AG10803 (cell line): ENCODE data around the gene WWOX.

Experiments used
- DNase-seq: peaks from one replicate; pipeline ENCODE4 v3.0.0; 2010; ENCODE audit warnings: low read depth
- H3K4me3 ChIP-seq: 2 replicates; pipeline ENCODE4 v1.5.1; 2011; ENCODE audit warnings: mild to moderate bottlenecking, low read length, control low read depth
- TF ChIP-seq, protein P1 (sequence below): conservative IDR thresholded peaks from 2 replicates; pipeline ENCODE4 v1.5.1; 2011; ENCODE audit warnings: mild to moderate bottlenecking, low read length, control low read depth, inconsistent platforms

Gene WWOX

DNA sequence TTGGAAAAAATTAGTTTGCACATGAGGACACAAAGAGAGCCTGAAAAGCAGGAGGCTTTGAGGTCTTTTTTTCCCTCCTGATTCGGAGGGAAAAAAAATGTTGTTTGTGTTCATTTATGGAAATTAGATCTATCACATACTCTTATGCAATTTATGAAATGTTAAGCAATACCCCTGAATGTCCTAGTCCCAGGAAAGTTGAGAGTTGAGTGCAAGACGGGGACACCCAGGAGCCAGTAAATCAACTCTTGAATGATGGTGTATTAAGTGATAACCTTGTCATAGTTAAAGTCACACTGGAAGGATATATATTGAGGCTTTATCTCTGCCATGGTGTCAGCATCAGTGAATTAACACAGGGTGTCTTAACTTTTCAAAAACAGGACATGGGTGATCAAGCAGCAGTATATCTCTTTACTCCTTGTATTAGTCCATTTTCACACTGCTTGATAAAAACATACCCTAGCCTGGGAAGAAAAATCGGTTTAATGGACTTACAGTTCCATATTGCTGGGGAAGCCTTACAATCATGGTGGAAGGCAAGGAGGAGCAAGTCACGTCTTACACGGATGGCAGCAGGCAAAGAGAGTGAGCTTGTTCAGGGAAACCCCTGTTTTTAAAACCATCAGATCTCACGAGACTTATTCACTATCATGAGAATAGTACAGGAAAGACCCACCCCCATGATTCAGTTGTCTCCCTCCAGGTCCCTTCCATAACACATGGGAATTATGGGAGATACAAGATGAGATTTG lies 1032.0 kb downstream of the WWOX start:
- no peak overlapping the region for H3K4me3 ChIP-seq
- DNase-seq, result no peak
- TF ChIP-seq, protein P1, sequence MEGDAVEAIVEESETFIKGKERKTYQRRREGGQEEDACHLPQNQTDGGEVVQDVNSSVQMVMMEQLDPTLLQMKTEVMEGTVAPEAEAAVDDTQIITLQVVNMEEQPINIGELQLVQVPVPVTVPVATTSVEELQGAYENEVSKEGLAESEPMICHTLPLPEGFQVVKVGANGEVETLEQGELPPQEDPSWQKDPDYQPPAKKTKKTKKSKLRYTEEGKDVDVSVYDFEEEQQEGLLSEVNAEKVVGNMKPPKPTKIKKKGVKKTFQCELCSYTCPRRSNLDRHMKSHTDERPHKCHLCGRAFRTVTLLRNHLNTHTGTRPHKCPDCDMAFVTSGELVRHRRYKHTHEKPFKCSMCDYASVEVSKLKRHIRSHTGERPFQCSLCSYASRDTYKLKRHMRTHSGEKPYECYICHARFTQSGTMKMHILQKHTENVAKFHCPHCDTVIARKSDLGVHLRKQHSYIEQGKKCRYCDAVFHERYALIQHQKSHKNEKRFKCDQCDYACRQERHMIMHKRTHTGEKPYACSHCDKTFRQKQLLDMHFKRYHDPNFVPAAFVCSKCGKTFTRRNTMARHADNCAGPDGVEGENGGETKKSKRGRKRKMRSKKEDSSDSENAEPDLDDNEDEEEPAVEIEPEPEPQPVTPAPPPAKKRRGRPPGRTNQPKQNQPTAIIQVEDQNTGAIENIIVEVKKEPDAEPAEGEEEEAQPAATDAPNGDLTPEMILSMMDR, result no peak

DNA sequence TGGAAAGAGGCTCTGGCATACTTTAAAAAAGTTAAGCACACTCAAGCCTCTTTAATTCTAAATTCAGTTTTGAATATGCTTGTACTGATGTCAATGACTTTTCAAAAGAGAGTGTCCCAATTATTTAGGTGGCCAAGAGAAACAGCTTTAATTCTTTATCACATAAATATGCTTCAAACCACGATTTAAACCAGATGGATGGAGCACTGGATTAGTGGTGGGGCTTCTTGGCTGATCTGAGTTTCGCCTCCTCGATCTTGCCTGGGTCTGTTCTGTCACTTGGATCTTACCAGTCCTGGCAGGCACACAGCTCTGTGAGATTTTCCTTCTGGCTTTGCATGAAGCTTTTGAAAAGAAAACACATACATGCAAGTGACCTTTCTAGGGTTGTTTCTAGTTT lies 1033.2 kb downstream of the WWOX start:
- no peak for DNase-seq
- no peak overlapping the region for H3K4me3 ChIP-seq
- TF ChIP-seq, protein P1, result no peak

DNA sequence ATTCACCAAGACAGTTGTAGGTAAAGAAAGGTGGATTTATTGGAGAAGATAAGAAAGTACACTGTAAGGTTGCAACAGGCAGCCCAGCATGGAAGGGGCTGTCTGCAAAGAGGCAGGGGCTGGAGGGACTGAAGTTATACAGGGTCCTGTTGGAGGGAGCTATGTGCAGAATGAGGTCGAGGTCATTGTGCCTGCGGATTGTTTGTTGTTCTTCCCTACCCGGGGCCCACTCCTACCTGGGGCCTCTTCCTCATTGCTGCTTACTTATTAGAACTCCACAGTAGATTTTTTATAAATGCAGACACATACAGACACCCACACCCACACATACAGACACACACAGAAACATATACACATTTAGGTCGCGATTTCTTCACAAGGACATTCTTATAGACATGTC lies 1034.8 kb downstream of the WWOX start:
- no peak overlapping the region for H3K4me3 ChIP-seq
- DNase-seq, result no peak
- TF ChIP-seq, protein P1, result no peak

DNA sequence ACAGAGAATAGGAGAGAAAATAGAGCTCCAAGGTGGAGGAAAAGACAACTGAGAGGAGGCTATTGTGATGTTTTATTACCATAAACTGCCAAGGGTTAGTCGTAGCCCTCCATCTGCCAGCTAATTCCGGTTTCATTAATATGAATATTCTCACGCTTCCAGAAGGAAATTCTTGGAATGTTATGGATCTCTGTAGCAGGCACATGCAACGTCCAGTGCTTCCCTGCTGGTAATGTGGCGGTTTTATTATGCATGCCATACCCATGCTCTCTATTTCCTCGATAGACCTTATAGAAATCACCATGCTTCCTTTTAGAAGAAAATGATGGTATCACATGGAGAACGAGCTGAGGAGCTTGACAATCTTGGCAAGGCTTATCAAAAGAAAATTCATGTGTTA lies 1037.5 kb downstream of the WWOX start:
- TF ChIP-seq, protein P1, result no peak
- H3K4me3 ChIP-seq, result no peak overlapping the region
- no peak for DNase-seq

DNA sequence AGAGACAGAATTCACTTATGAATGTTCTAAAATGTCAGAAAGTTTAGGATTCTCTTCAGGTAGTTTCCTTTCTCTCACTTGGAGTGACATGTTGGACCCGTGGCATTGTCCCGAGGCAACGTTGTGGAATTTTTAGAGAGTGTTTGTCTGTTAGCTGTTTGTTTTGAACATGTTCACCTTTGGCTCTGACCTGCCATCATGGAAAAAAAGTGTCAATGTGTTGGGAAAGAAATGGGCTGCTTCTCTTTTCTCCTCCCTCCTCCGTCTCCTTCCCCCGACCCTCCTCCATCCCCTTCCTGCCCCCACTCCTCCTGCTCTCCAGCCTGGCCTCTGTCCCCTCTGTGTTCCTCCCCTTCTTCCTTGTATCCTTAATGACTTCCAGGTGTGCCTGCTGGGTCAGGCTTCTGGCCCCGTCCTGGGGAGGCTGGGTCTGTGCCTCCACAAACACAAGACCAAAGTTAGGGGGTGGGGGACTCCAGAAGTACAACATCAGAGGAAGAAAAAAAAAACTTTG lies 1038.0 kb downstream of the WWOX start:
- TF ChIP-seq, protein P1, result no peak
- no peak overlapping the region for H3K4me3 ChIP-seq
- DNase-seq, result no peak

DNA sequence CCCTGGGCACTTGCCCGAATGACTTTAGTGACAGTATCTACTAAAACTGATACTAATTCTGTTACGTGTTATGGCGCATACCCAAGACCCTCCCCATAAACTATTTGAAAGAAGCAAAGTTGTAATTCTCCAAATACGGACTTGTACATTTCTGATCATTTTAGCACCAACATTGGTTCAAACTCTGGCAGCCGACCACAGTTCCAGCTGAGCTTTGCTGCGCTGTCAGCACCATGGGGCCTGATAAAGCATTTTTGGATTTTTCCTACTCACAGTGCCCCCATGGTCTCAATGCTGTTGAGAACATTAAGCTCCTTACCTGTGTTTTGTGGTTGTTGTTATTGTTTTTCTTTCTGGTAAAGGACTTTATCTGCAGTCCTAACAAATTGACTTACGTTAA lies 1040.3 kb downstream of the WWOX start:
- TF ChIP-seq, protein P1, result no peak
- no peak for DNase-seq
- H3K4me3 ChIP-seq, result no peak overlapping the region

DNA sequence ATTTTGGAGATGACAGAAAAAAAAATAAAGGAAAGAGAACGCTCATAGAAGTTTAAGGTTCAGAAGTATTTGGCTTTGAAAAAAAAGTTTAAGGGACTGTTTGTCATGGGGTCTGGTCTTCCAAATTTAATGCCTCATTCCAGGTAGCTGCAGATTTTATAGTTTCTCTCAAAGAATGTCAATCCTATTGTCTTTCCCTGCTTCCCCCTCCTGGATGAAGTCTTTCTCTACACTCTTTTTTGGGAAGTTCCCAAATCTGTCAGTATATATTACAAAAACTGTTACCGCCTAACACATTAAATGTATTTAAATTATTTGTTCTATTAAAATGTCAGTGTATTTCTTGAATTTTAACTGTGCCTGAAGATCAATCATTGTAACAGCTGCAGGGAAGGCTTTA lies 1043.6 kb downstream of the WWOX start:
- H3K4me3 ChIP-seq, result no peak overlapping the region
- DNase-seq, result no peak
- TF ChIP-seq, protein P1, result no peak
